ENCODE measurements around the gene SLC15A2.

DNA sequence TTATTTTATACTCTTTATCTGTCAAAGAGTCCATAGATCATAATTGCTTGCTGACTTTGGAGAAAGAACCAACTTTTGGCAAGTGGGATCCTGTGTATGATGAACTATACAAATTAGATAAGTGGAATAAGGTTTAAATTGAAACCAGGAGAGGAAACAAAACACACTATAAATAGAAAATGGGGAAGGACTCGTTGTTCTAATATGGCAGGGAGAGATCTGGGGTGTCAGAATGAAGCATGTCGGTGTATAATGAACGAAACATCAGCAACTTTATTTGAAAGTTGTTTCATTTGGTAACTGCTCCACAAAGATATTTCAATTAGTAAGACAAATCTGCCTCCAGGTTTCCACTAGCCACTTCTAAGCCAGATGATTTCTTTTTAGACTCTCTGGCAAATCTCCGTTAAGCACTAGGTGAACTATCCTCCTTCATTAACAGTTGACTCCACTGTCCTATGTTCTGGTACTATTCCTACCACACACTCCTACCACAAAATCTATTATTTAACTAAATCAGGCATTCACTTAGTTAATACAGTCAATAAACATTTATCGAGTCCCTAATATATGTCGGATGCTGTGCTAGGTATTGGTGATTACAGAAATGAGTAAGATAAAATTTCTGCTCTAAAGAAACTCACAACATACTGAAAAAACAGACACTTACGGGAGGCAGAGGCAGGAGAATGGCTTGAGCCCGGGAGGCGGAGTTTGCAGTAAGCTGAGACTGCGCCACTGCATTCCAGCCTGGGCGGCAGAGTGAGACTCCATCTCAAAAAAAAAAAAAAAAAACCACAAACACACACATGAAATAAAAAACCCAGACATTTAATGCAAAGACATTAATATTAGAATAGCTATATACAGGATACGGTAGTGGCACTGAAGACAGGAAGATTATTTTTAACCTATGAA, 20.1 kb downstream of the SLC15A2 start:
- no peak for TF ChIP-seq EZH2phosphoT487 (IDR thresholded peaks at IDR 0.05; ENCODE audit: insufficient read depth, low read depth)
- TF ChIP-seq EZH2 (IDR thresholded peaks at IDR 0.05; ENCODE audit: insufficient read depth, poor library complexity, severe bottlenecking), result no peak

All from GM23248 (cell line).